Colon (tissue), 2 donors: ENCODE data around the gene PALB2.

Experiments used
- FAIRE-seq: peaks from 2 replicates; lab custom pipeline; 2012; peaks lifted over from hg19 to GRCh38; lab: Jason Lieb, UNC
- donor health status: control.
- donor health status: control.

PALB2 gene

DNA sequence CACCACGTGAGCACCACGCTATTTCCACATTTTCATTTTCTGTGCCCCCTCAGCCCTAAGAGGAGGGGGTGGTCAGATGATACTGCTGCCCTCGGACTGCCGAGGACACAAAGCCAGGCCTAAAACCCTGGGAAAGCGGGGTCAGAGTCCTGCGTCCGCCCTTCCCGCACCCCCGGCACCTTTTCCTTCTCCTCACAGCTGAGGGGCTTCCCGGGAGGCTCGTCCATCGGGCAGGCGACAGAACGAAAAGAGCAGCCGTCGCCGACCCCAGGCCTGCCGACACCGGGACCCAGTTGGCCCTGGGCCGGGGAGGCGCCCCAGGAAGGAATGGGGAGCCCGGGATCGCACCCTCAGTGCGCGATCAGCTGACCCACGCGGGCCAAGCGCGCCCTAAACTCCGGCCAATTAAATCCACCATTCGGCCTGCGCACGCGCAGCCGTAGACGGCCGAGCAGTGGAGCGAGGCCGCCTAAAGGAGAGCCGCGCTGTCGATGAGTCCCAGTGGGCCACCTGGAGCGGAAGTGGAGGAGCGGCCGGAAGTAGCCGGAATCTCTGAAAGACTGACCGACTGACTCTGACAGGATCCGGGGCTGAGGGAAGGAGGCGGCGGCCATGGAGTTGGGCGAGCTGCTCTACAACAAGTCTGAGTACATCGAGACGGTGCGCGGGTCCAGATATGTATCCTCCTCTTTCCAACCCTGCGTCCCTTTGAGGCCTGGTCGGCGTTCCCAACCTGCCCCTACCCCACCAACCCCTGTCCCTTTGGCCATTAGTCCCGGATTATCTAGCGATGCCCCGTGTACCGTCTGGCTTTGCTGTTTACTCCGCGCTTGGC, at the start of gene PALB2, which contains the start of gene DCTN5:
TSS of gene PALB2 (minus strand) at position 380 of the 835 bp plus-strand sequence. CDS start at position 227, 153 bp downstream.
TSS of gene DCTN5 (plus strand) at position 536 of the 835 bp plus-strand sequence. CDS start at position 613, 77 bp downstream.
- no peak for FAIRE-seq

GRCh38 chr16:23689442-23690187, 48.5 kb upstream of the PALB2 start:
- no peak for FAIRE-seq

- FAIRE-seq, result no peak
Observed at GRCh38 chr16:23687034-23687808, 46.1 kb upstream of the PALB2 start.

DNA sequence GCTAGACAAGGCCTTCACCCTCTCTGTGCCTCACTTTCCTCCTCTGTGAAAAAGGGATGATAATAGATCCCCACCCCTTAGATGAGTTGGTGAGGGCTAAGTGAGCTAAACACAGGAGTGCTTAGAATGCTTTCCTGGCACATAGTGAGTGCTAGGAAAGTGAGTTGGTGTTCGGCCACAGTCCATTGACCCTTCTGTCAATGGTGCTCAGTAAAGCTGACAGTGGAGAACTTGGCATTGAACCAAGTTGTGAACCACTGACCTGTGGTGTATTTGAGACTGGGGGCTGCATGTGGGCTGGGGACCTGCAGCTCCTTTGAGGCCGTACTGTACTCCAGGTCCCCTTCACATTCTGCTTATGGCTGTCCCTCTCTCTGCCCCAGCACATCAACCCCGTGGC, 42.4 kb upstream of the PALB2 start:
- FAIRE-seq, result no peak

DNA sequence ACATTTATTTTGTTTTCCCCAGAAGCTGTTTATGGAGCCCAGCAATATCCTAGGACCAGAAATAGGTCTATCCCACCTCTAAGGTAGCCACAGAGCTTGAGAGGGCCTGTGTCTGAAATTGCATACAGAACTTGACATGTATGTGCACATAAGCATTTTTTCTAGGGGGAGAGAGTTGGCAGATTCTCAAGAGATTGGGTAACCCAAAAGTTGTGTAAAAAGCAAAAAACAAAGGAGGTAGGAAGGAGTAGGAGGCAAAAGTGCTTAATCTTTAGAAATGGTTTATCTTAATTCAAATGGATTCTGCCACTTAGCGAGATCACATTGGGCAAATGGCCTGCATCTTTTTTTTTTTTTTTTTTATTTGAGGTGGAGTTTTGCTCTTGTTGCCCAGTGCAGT, 41.1 kb upstream of the PALB2 start:
- no peak for FAIRE-seq

GRCh38 chr16:23679986-23680336, 38.9 kb upstream of the PALB2 start:
- FAIRE-seq, result no peak

DNA sequence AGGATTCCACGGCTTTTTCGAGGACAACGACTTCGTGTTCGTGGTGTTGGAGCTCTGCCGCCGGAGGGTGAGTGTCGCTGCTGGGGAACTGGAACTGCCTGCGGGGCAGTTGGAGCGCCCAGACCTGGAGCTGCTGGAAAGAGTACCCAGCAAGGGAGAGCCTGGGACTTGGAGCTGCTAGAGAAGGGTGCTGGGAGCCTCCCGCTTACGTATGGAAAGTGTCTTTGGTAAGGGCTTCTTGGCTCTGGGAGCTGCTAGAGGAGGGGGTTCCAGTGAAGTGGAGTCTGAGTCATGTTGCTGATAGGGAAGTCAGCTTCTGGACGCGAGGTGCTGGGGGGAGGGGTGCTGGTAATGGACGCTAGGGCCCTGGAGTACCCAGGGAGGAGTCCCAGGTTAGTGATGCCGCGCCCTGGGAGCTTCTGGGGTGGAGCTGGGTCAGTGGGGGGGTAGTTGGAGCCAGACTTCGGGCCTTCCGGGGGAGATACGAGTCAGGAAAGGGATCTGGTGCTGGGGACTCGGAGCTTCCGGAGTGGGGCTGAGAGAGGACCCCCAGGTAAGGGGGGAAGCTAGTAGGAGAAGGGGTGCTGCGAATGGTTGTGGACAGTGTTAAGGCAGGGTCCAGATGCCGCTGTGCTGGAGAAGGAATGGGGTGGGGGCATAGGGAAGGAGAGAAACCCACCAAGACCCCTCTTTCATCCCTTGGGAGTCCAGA, 38.3 kb upstream of the PALB2 start:
- no peak for FAIRE-seq

DNA sequence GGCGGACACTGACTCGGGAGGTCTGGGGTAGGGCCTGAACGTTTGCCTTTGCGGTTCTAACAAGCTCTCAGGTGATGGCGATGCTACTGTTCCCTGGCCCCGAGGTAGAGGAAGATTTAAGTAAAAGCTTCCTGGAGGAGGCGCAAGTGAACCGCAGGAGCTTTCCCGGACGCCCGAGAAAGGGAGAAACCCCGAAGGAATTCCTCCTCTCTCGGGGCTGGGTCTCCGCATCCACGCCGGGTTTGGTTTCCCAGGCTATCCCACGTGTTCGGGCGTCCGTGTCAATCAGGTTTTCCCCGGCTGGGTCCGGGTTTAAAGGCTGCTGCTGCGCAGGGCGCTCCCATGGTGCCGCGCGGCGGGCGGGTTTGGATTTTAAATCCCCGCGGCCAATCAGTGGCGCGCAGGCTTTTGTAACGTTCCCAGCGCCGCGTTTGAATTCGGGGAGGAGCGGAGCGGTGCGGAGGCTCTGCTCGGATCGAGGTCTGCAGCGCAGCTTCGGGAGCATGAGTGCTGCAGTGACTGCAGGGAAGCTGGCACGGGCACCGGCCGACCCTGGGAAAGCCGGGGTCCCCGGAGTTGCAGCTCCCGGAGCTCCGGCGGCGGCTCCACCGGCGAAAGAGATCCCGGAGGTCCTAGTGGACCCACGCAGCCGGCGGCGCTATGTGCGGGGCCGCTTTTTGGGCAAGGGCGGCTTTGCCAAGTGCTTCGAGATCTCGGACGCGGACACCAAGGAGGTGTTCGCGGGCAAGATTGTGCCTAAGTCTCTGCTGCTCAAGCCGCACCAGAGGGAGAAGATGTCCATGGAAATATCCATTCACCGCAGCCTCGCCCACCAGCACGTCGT, 37.5 kb upstream of the PALB2 start, which contains the start of gene PLK1:
TSS of gene PLK1 (plus strand) at position 460 of the 844 bp plus-strand sequence. CDS start at position 504, 44 bp downstream.
- FAIRE-seq, result no peak

DNA sequence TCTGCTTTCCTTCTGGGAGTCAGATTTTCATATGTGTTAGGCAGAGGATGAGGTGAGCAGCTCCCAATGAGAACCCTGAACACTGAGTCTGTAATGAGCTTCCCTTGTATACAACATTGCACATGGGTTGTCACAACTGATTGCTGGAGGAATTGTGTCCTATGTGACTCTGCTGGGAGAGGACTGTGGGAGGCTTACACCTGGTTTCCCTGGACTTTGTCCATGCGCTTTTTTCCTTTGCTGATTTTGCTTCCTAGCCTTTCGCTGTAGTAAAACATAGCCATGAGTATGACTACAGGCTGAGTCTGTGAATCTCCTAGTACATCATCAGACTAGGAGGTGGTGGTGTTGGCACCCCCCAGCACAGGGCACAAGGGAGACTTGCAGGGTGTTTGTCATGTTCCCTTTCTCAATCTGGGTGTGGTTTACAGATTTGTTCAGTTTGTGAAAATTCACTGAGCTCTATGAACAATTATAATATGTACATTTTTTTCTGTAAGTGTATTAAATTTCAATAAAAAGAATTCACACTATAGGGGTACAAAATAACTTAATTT, 35.9 kb upstream of the PALB2 start:
- no peak for FAIRE-seq

GRCh38 chr16:23673971-23674614, 33.0 kb upstream of the PALB2 start:
- no peak for FAIRE-seq

DNA sequence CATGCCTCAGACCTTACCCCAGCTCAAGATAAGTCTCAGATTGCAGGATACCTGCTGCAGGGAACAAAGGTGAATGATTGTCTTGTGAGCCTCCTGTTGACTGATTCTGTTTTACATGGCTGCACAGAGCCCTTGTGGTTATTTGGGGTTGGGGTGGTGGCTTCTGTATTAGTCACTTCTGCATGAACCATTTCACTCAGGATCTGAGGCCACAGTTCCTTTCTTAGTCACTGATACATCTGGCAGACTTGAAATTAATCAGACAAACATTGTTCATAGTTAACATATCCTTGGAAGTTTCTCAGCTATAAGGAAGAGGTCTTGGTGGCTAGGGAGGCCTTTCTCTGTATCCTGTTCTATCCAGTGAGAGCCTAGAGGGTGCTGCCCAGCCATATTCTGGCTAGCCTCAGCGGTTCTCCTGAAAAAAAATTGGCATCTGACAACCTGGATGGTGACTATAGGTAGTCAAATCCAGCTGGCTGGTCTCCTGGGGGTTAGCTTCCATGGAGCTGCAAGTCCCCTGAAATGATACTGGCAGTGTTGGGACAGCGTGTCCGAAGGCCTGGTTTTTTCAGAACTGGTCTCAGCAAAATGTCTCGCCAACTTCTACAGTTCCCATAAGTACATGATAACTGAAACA, 29.1 kb upstream of the PALB2 start:
- FAIRE-seq, result no peak

GRCh38 chr16:23668873-23669272, 27.8 kb upstream of the PALB2 start:
- no peak for FAIRE-seq

DNA sequence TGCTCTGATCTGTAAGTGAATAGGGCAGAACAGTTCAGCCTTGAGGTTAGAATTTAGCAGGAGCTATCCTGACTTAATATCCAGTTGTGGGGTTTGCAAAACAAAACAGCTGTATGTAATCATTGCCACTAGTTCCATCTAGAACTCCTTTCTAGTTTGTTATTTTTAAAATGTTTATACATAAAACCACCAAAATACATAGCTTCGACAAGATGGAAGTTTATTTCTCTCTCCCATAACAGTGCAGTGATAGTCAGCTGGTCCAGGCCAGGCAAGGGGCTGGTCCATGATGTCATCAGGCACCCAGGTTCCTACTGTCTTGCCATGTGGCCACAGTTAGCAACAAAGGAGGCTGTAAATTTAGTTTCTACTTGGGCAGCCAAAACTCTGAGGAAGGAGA, 27.1 kb upstream of the PALB2 start:
- FAIRE-seq, result no peak

- FAIRE-seq, result no peak
Observed at GRCh38 chr16:23667355-23667659, 26.2 kb upstream of the PALB2 start.

GRCh38 chr16:23666571-23667354, 25.7 kb upstream of the PALB2 start:
- FAIRE-seq, result no peak

- FAIRE-seq, result no peak
Observed at GRCh38 chr16:23663918-23664317, 22.8 kb upstream of the PALB2 start.

- FAIRE-seq, result no peak
Observed at GRCh38 chr16:23651943-23652468, 10.9 kb upstream of the PALB2 start.

DNA sequence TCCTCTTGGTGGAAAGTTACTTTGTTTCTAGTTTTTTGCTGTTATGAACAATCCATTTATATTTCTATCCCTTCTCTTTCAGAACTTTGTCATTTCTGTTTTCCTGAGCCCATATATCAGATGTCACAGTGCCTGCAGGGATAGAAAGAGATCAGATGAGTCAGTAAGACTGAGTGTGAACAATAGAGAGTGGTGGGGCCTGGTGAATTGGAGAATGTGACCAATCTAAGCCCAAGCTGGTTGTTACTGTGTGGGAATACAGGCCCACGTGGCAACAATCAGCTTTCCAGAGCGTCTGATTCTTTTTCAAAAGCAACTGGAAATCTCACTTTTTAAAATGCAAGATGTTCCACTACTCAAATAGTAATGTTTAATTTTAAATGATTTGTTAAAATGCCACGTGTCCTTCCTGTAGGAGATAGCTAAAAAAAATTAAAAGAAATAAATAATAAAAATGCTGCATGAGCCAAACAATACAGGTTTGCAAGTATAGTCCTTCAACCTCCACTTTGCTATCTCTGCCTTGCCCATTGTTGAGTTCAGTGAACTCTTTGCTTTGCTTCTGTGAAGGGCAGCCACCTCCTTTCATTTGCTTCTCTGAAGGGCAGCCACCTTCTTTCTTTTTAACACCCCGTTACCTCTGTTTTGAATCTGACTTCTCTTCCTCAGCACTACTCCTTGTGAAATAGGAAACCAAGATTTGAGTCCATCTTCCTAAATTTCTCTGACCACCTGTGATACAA, 9.7 kb upstream of the PALB2 start:
- no peak for FAIRE-seq
